H9 (cell line): Measurements from ENCODE around the gene IGSF10. TPM values are rescaled to one million over a fixed set of nuclear protein-coding genes. Genes with fewer than 3 reads are reported as not detected.
A peak's percentile ranks its signal among the peaks of the same experiment; 100 is the strongest.

Experiments
- DNase-seq: peaks from one replicate; pipeline ENCODE4 v3.0.0-alpha.2; 2017
- H2AFZ ChIP-seq: one replicate; pipeline ENCODE4 v1.6.1; 2013; ENCODE audit warnings: mild to moderate bottlenecking, low read length, control low read depth, moderate library complexity
- H2AK5ac ChIP-seq: 2 replicates; pipeline ENCODE4 v1.6.1; 2013; ENCODE audit warnings: low read length, control low read depth, mixed read lengths; ENCODE audit not compliant: insufficient read length
- H2BK120ac ChIP-seq: one replicate; pipeline ENCODE4 v1.6.1; 2013; ENCODE audit warnings: low read depth, mild to moderate bottlenecking, low read length, control low read depth, inconsistent platforms; ENCODE audit not compliant: poor library complexity, severe bottlenecking
- H2BK12ac ChIP-seq: 2 replicates; pipeline ENCODE4 v1.6.1; 2013; ENCODE audit warnings: low read length, control low read depth, mixed read lengths, low read depth; ENCODE audit not compliant: insufficient read length
- H2BK15ac ChIP-seq: 2 replicates; pipeline ENCODE4 v1.6.1; 2013; ENCODE audit warnings: low read depth, low read length, control low read depth
- H2BK20ac ChIP-seq: one replicate; pipeline ENCODE4 v1.6.1; 2013; ENCODE audit warnings: low read depth, mild to moderate bottlenecking, low read length, control low read depth, inconsistent platforms; ENCODE audit not compliant: poor library complexity, severe bottlenecking
- H2BK5ac ChIP-seq: 2 replicates; pipeline ENCODE4 v1.6.1; 2013; ENCODE audit warnings: low read length, control low read depth, mixed read lengths; ENCODE audit not compliant: insufficient read length
- H3K14ac ChIP-seq: 2 replicates; pipeline ENCODE4 v1.6.1; 2013; ENCODE audit warnings: low read length, control low read depth; ENCODE audit not compliant: insufficient read depth
- H3K18ac ChIP-seq: 2 replicates; pipeline ENCODE4 v1.6.1; 2013; ENCODE audit warnings: low read depth, mild to moderate bottlenecking, mixed read lengths, low read length, control low read depth; ENCODE audit not compliant: insufficient read length
- H3K23ac ChIP-seq: 2 replicates; pipeline ENCODE4 v1.6.1; 2013; ENCODE audit warnings: low read length, control low read depth, mixed read lengths, low read depth; ENCODE audit not compliant: insufficient read length
- H3K23me2 ChIP-seq: 2 replicates; pipeline ENCODE4 v1.6.1; 2013; ENCODE audit warnings: low read depth, mild to moderate bottlenecking, mixed read lengths, low read length, control low read depth; ENCODE audit not compliant: insufficient read length, poor library complexity, severe bottlenecking
- H3K27ac ChIP-seq: 2 replicates; pipeline ENCODE4 v1.5.1; 2013; ENCODE audit warnings: low read length, control low read depth, mixed read lengths, low read depth; ENCODE audit not compliant: insufficient read length
- H3K27me3 ChIP-seq: 2 replicates; pipeline ENCODE4 v1.6.1; 2013; ENCODE audit warnings: low read length, control low read depth, inconsistent platforms; ENCODE audit not compliant: insufficient read depth
- H3K4ac ChIP-seq: 2 replicates; pipeline ENCODE4 v1.6.1; 2013; ENCODE audit warnings: low read depth, mild to moderate bottlenecking, control low read depth, inconsistent platforms, low read length, moderate library complexity
- H3K4me1 ChIP-seq: 2 replicates; pipeline ENCODE4 v1.6.1; 2013; ENCODE audit warnings: low read length, control low read depth, inconsistent platforms; ENCODE audit not compliant: insufficient read depth
- H3K4me2 ChIP-seq: 2 replicates; pipeline ENCODE4 v1.6.1; 2013; ENCODE audit warnings: low read length, control low read depth, mixed read lengths; ENCODE audit not compliant: insufficient read length, insufficient read depth
- H3K56ac ChIP-seq: 2 replicates; pipeline ENCODE4 v1.6.1; 2013; ENCODE audit warnings: low read depth, mild to moderate bottlenecking, mixed read lengths, low read length, control low read depth; ENCODE audit not compliant: insufficient read length
- H3K79me1 ChIP-seq: 2 replicates; pipeline ENCODE4 v1.6.1; 2013; ENCODE audit warnings: low read depth, mild to moderate bottlenecking, moderate library complexity, low read length, control low read depth, inconsistent platforms; ENCODE audit not compliant: insufficient read depth, poor library complexity, severe bottlenecking
- H3K79me2 ChIP-seq: 2 replicates; pipeline ENCODE4 v1.6.1; 2013; ENCODE audit warnings: low read length, control low read depth, inconsistent platforms; ENCODE audit not compliant: insufficient read depth
- H3K9ac ChIP-seq: 2 replicates; pipeline ENCODE4 v1.6.1; 2013; ENCODE audit warnings: low read length, control low read depth, mixed read lengths; ENCODE audit not compliant: insufficient read length; ENCODE audit errors: extremely low read depth
- H3K9me3 ChIP-seq: one replicate; pipeline ENCODE4 v1.6.1; 2013; ENCODE audit warnings: low read depth, low read length, inconsistent platforms; ENCODE audit not compliant: control insufficient read depth
- H3T11ph ChIP-seq: one replicate; pipeline ENCODE4 v1.6.1; 2013; ENCODE audit warnings: mild to moderate bottlenecking, low read length, control low read depth, inconsistent platforms
- H4K20me1 ChIP-seq: one replicate; pipeline ENCODE4 v1.6.1; 2013; ENCODE audit not compliant: control insufficient read depth, insufficient read length, insufficient read depth
- H4K5ac ChIP-seq: 2 replicates; pipeline ENCODE4 v1.6.1; 2013; ENCODE audit warnings: low read depth, mild to moderate bottlenecking, mixed read lengths, low read length, control low read depth; ENCODE audit not compliant: insufficient read length
- H4K8ac ChIP-seq: replicated peaks from 2 replicates; pipeline ENCODE4 v1.6.1; 2013; ENCODE audit warnings: low read length, control low read depth, mixed read lengths, low read depth; ENCODE audit not compliant: insufficient read length
- H4K91ac ChIP-seq: 2 replicates; pipeline ENCODE4 v1.6.1; 2013; ENCODE audit warnings: low read depth, mild to moderate bottlenecking, moderate library complexity, mixed read lengths, low read length, control low read depth; ENCODE audit not compliant: insufficient read length
- H3K27ac Mint-ChIP-seq, 3 experiments: 2 replicates in 2 of 3; 3 replicates in 1 of 3; pipeline ENCODE4 v1.8.0; 2020 to 2021; ENCODE audit warnings: mixed read lengths in 3 of 3, mild to moderate bottlenecking in 1 of 3, moderate library complexity in 1 of 3
- H3K27me3 Mint-ChIP-seq: 2 replicates; pipeline ENCODE4 v1.8.0; 2021; ENCODE audit warnings: low read depth, mild to moderate bottlenecking, moderate library complexity, mixed read lengths
- H3K36me3 Mint-ChIP-seq, 3 experiments: 2 replicates in 2 of 3; 3 replicates in 1 of 3; pipeline ENCODE4 v1.8.0; 2020 to 2021; ENCODE audit warnings: low read depth in 3 of 3, mixed read lengths in 3 of 3; ENCODE audit not compliant: insufficient read depth in 1 of 3
- H3K4me1 Mint-ChIP-seq, 2 experiments: 2 replicates each; pipeline ENCODE4 v1.8.0; 2020; ENCODE audit warnings: mixed read lengths in 2 of 2
- H3K4me3 Mint-ChIP-seq, 2 experiments: 2 replicates in 1 of 2; 3 replicates in 1 of 2; pipeline ENCODE4 v1.8.0; 2020 to 2021; ENCODE audit warnings: mild to moderate bottlenecking in 2 of 2, mixed read lengths in 2 of 2, moderate library complexity in 1 of 2
- H3K9me3 Mint-ChIP-seq, 2 experiments: 2 replicates in 1 of 2; 3 replicates in 1 of 2; pipeline ENCODE4 v1.8.0; 2020; ENCODE audit warnings: mild to moderate bottlenecking in 2 of 2, mixed read lengths in 2 of 2, moderate library complexity in 1 of 2
- total RNA-seq: library from RNA; stranded (reverse); gene quantifications from 2 replicates; pipeline ENCODE4 v1.2.1, GENCODE V29; 2021
- TF ChIP-seq, protein P1 (sequence below): fragments of 200-600 bp; sonication (generic); conservative IDR thresholded peaks from 3 replicates; pipeline ENCODE4 v1.8.0; 2021; ENCODE audit warnings: antibody characterized with exemption, mild to moderate bottlenecking

The IGSF10 gene
- total RNA-seq, 1 experiment from 2014 or later: 0.20 TPM

DNA sequence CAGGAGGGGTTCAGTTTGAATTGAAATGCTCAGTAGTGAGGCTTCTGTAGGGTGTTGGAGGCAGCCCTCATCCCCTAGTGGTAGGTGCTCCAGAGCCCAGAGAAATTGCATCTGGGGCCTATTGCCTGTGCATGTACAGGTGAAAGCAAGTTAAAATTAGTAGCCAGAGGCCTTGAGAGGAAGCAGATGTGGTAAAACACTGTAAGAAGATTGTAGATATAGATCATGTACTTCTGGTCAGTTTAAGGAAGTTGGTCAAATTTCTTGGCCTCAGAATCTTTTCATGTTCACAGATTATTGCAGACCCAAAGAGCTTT lies 34.6 kb downstream of the IGSF10 start:
- H3K27me3 ChIP-seq: no peaks in the 10 kb centered on the region; the same call in 1 of the 2 replicates
- no peak overlapping the region for H4K5ac ChIP-seq
- H3K9ac ChIP-seq: no peak overlapping the region
- no peak overlapping the region for H2AFZ ChIP-seq
- H3K56ac ChIP-seq: no peak overlapping the region
- no peak overlapping the region for H2BK120ac ChIP-seq
- no peak overlapping the region for H3K18ac ChIP-seq
- H3K27ac ChIP-seq: no peak overlapping the region
- no peak for DNase-seq
- H3K79me1 ChIP-seq: no peaks in the 10 kb centered on the region
- no peak overlapping the region for H3T11ph ChIP-seq
- H2BK12ac ChIP-seq: no peak overlapping the region
- H3K27me3 Mint-ChIP-seq: no peaks in the 10 kb centered on the region; the same call in none of the 2 replicates
- no peak overlapping the region for H3K4me3 Mint-ChIP-seq
- TF ChIP-seq, protein P1, sequence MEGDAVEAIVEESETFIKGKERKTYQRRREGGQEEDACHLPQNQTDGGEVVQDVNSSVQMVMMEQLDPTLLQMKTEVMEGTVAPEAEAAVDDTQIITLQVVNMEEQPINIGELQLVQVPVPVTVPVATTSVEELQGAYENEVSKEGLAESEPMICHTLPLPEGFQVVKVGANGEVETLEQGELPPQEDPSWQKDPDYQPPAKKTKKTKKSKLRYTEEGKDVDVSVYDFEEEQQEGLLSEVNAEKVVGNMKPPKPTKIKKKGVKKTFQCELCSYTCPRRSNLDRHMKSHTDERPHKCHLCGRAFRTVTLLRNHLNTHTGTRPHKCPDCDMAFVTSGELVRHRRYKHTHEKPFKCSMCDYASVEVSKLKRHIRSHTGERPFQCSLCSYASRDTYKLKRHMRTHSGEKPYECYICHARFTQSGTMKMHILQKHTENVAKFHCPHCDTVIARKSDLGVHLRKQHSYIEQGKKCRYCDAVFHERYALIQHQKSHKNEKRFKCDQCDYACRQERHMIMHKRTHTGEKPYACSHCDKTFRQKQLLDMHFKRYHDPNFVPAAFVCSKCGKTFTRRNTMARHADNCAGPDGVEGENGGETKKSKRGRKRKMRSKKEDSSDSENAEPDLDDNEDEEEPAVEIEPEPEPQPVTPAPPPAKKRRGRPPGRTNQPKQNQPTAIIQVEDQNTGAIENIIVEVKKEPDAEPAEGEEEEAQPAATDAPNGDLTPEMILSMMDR: peak; percentile 1
- no peaks in the 10 kb centered on the region for H3K79me2 ChIP-seq
- no peak overlapping the region for H3K4ac ChIP-seq
- H3K4me1 ChIP-seq: peaks cover 11% of the 10 kb centered on the region; the same call in 1 of the 2 replicates
- H2BK20ac ChIP-seq: no peak overlapping the region
- H4K8ac ChIP-seq: no peak overlapping the region
- peaks cover 0 to 5% of the 10 kb centered on the region in 2 experiments; a peak in 3 of 5 replicates for H3K9me3 Mint-ChIP-seq
- H3K9me3 ChIP-seq: no peaks in the 10 kb centered on the region
- H2AK5ac ChIP-seq: no peak overlapping the region
- no peak overlapping the region for H2BK15ac ChIP-seq
- H2BK5ac ChIP-seq: no peak overlapping the region
- peak overlapping the region in 1 of 3 experiments; percentile 33; a peak in 2 of 7 replicates for H3K27ac Mint-ChIP-seq
- peaks cover 27 to 29% of the 10 kb centered on the region in 2 experiments for H3K4me1 Mint-ChIP-seq
- H4K91ac ChIP-seq: no peak overlapping the region
- H4K20me1 ChIP-seq: no peaks in the 10 kb centered on the region
- H3K36me3 Mint-ChIP-seq: peaks cover 10 to 21% (median 10%) of the 10 kb centered on the region in 3 experiments
- no peak overlapping the region for H3K4me2 ChIP-seq
- no peaks in the 10 kb centered on the region for H3K23me2 ChIP-seq
- H3K14ac ChIP-seq: no peak overlapping the region
- no peak overlapping the region for H3K23ac ChIP-seq
